ENCODE measurements around the gene VDAC1.
"Not testable (repeated sequence)": the region's sequence is repeated elsewhere in the genome, so short reads cannot be mapped to it uniquely, and the experiment has no call there.

Gene VDAC1

GRCh38 chr5:133995883-133996563, 8.8 kb downstream of the VDAC1 start:
- DNase-seq (ENCODE audit: low read depth in 2 of 2): no peak

GRCh38 chr5:133995341-133995740, 9.4 kb downstream of the VDAC1 start:
- DNase-seq (ENCODE audit: low read depth in 2 of 2): no peak

- DNase-seq (ENCODE audit: low read depth in 2 of 2): no peak
Observed at GRCh38 chr5:133994990-133995333, 9.8 kb downstream of the VDAC1 start.

- DNase-seq (ENCODE audit: low read depth in 2 of 2): no peak
Observed at GRCh38 chr5:133994297-133994989, 10.3 kb downstream of the VDAC1 start.

- no peak for DNase-seq (ENCODE audit: low read depth in 2 of 2)
Observed at GRCh38 chr5:133993185-133993936, 11.4 kb downstream of the VDAC1 start.

- no peak for DNase-seq (ENCODE audit: low read depth in 2 of 2)
Observed at GRCh38 chr5:133992429-133993155, 12.2 kb downstream of the VDAC1 start.

GRCh38 chr5:133991171-133991910, 13.4 kb downstream of the VDAC1 start:
- no peak for DNase-seq (ENCODE audit: low read depth in 2 of 2)

- no peak for DNase-seq (ENCODE audit: low read depth in 2 of 2)
Observed at GRCh38 chr5:133990396-133990795, 14.4 kb downstream of the VDAC1 start.

GRCh38 chr5:133985540-133986180, 19.1 kb downstream of the VDAC1 start:
- DNase-seq (ENCODE audit: low read depth in 2 of 2): no peak

- no peak for DNase-seq (ENCODE audit: low read depth in 2 of 2)
Observed at GRCh38 chr5:133983674-133984073, 21.1 kb downstream of the VDAC1 start.

GRCh38 chr5:133981714-133982113, 23.1 kb downstream of the VDAC1 start:
- DNase-seq (ENCODE audit: low read depth in 2 of 2): no peak

- no peak for DNase-seq (ENCODE audit: low read depth in 2 of 2)
Observed at GRCh38 chr5:133980652-133981051, 24.1 kb downstream of the VDAC1 start.

- no peak for DNase-seq (ENCODE audit: low read depth in 2 of 2)
Observed at GRCh38 chr5:133978943-133979342, 25.8 kb downstream of the VDAC1 start.

- no peak for DNase-seq (ENCODE audit: low read depth in 2 of 2)
Observed at GRCh38 chr5:133977858-133978257, 26.9 kb downstream of the VDAC1 start.

- no peak for DNase-seq (ENCODE audit: low read depth in 2 of 2)
Observed at GRCh38 chr5:133977161-133977787, 27.5 kb downstream of the VDAC1 start.

GRCh38 chr5:133975546-133975945, 29.2 kb downstream of the VDAC1 start:
- DNase-seq (ENCODE audit: low read depth in 2 of 2): not testable (repeated sequence)

- DNase-seq (ENCODE audit: low read depth in 2 of 2): no peak
Observed at GRCh38 chr5:133974142-133974541, 30.6 kb downstream of the VDAC1 start.

GRCh38 chr5:133970325-133970909, 34.4 kb downstream of the VDAC1 start:
- no peak for DNase-seq (ENCODE audit: low read depth in 2 of 2)

GRCh38 chr5:133969654-133970324, 35.0 kb downstream of the VDAC1 start:
- DNase-seq (ENCODE audit: low read depth in 2 of 2): no peak
